Epithelial cell of prostate (primary cell): Measurements from ENCODE around the gene GPR150.
A peak's percentile ranks its signal among the peaks of the same experiment; 100 is the strongest.
"Not testable (repeated sequence)": the region's sequence is repeated elsewhere in the genome, so short reads cannot be mapped to it uniquely, and the experiment has no call there.

Source experiments
- DNase-seq: peaks from one replicate; pipeline ENCODE4 v3.0.0-alpha.2; 2011; ENCODE audit warnings: low read depth, low spot score
- H3K27ac ChIP-seq: fragments of 450-650 bp; 2 replicates; pipeline ENCODE4 v1.5.1; 2017; ENCODE audit warnings: mild to moderate bottlenecking

The GPR150 gene

GRCh38 chr5:95621839-95622629, 2.1 kb downstream of the GPR150 start:
- no peak overlapping the region for H3K27ac ChIP-seq
- DNase-seq: no peak

GRCh38 chr5:95623706-95624105, 3.8 kb downstream of the GPR150 start:
- no peak for DNase-seq

GRCh38 chr5:95624368-95624767, 4.5 kb downstream of the GPR150 start:
- DNase-seq: no peak
- no peak overlapping the region for H3K27ac ChIP-seq

More at GRCh38 chr5:95623706-95624105, 3.8 kb downstream of the GPR150 start:
- no peak overlapping the region for H3K27ac ChIP-seq

GRCh38 chr5:95626701-95627100, 6.8 kb downstream of the GPR150 start:
- no peak for DNase-seq
- no peak overlapping the region for H3K27ac ChIP-seq

- no peak for DNase-seq
- no peak overlapping the region for H3K27ac ChIP-seq
Measured at GRCh38 chr5:95627971-95628810, 8.3 kb downstream of the GPR150 start.

- no peak for DNase-seq
- H3K27ac ChIP-seq: no peak overlapping the region
Measured at GRCh38 chr5:95628933-95629332, 9.0 kb downstream of the GPR150 start.

- no peak overlapping the region for H3K27ac ChIP-seq
- DNase-seq: no peak
Measured at GRCh38 chr5:95630394-95630917, 10.6 kb downstream of the GPR150 start.

GRCh38 chr5:95631255-95631958, 11.5 kb downstream of the GPR150 start:
- DNase-seq: no peak
- peak overlapping the region; percentile 52 for H3K27ac ChIP-seq

GRCh38 chr5:95631991-95632675, 12.2 kb downstream of the GPR150 start:
- DNase-seq: no peak
- peak overlapping the region; percentile 52 for H3K27ac ChIP-seq

GRCh38 chr5:95632942-95633341, 13.1 kb downstream of the GPR150 start:
- not testable (repeated sequence) for DNase-seq, H3K27ac ChIP-seq

- no peak for DNase-seq
- H3K27ac ChIP-seq: no peak overlapping the region
Measured at GRCh38 chr5:95633671-95634070, 13.8 kb downstream of the GPR150 start.

- DNase-seq: no peak
Measured at GRCh38 chr5:95634081-95634480, 14.2 kb downstream of the GPR150 start.

GRCh38 chr5:95638632-95639031, 18.7 kb downstream of the GPR150 start:
- no peak for DNase-seq
- H3K27ac ChIP-seq: no peak overlapping the region

More at GRCh38 chr5:95634081-95634480, 14.2 kb downstream of the GPR150 start:
- no peak overlapping the region for H3K27ac ChIP-seq

GRCh38 chr5:95641741-95642220, 21.9 kb downstream of the GPR150 start:
- DNase-seq: no peak
- no peak overlapping the region for H3K27ac ChIP-seq

- no peak overlapping the region for H3K27ac ChIP-seq
- DNase-seq: no peak
Measured at GRCh38 chr5:95643152-95643551, 23.3 kb downstream of the GPR150 start.

GRCh38 chr5:95644351-95645042, 24.6 kb downstream of the GPR150 start:
- no peak overlapping the region for H3K27ac ChIP-seq
- DNase-seq: no peak

- peak overlapping the region; percentile 69 for H3K27ac ChIP-seq
- DNase-seq: not testable (repeated sequence)
Measured at GRCh38 chr5:95646226-95646568, 26.3 kb downstream of the GPR150 start.

- peak; percentile 74 for DNase-seq
Measured at GRCh38 chr5:95646569-95647431, 26.9 kb downstream of the GPR150 start, which contains the start of gene RFESD. TSS of gene RFESD (plus strand) at chr5:95646777. CDS start at chr5:95652272, 5,495 bp downstream.

More at GRCh38 chr5:95646569-95647431, 26.9 kb downstream of the GPR150 start, which contains the start of gene RFESD:
- H3K27ac ChIP-seq: peak within 1 kb of the TSS; percentile 69
